ENCODE results near the gene OR2AJ1.

Gene OR2AJ1

GRCh38 chr1:247924868-247925267 is at the start of gene OR2AJ1:
Gene OR2AJ1, plus strand, starts transcription at chr1:247924889. Its CDS starts 8,880 bp downstream, at chr1:247933769.
- DNase-seq, result no peak

- no peak for DNase-seq
These were observed 41.3 kb upstream of the OR2AJ1 start for GRCh38 chr1:247883346-247883745.

GRCh38 chr1:247884797-247885413 is 39.8 kb upstream of the OR2AJ1 start:
- DNase-seq, result no peak

GRCh38 chr1:247895163-247895637 is 29.5 kb upstream of the OR2AJ1 start, which contains the start of gene OR2W3:
Gene OR2W3, plus strand, starts transcription at chr1:247895587. Its CDS starts 0 bp downstream, at chr1:247895587.
- DNase-seq, result no peak

GRCh38 chr1:247895976-247896375 is 28.7 kb upstream of the OR2AJ1 start:
- no peak for DNase-seq

- no peak for DNase-seq
These were observed 20.6 kb upstream of the OR2AJ1 start for GRCh38 chr1:247904122-247904521.

- no peak for DNase-seq
These were observed 19.5 kb upstream of the OR2AJ1 start for GRCh38 chr1:247905181-247905580.

GRCh38 chr1:247905910-247906503 is 18.7 kb upstream of the OR2AJ1 start:
- no peak for DNase-seq

GRCh38 chr1:247906504-247907047 is 18.1 kb upstream of the OR2AJ1 start:
- DNase-seq, result no peak

GRCh38 chr1:247908766-247909165 is 15.9 kb upstream of the OR2AJ1 start:
- no peak for DNase-seq

- DNase-seq, result no peak
These were observed 10.9 kb upstream of the OR2AJ1 start for GRCh38 chr1:247913786-247914185.

GRCh38 chr1:247914941-247915662 is 9.6 kb upstream of the OR2AJ1 start:
- DNase-seq, result no peak

GRCh38 chr1:247919952-247920351 is 4.7 kb upstream of the OR2AJ1 start, which contains the start of gene OR2T8:
Gene OR2T8, plus strand, starts transcription at chr1:247920252. Its CDS starts 766 bp downstream, at chr1:247921018.
- no peak for DNase-seq

GRCh38 chr1:247923941-247924340 is 748 bp upstream of the OR2AJ1 start:
- DNase-seq, result no peak

GRCh38 chr1:247933989-247934388 is 9.3 kb downstream of the OR2AJ1 start:
- DNase-seq, result no peak

GRCh38 chr1:247935781-247936180 is 11.1 kb downstream of the OR2AJ1 start:
- no peak for DNase-seq

- DNase-seq, result no peak
These were observed 11.7 kb downstream of the OR2AJ1 start for GRCh38 chr1:247936415-247936814.

GRCh38 chr1:247936965-247937734 is 12.5 kb downstream of the OR2AJ1 start:
- DNase-seq, result peak; percentile 41 to 87

- DNase-seq, result no peak
These were observed 17.9 kb downstream of the OR2AJ1 start for GRCh38 chr1:247942624-247943023.

- no peak for DNase-seq
These were observed 23.9 kb downstream of the OR2AJ1 start, which contains the start of gene OR2L8 for GRCh38 chr1:247948558-247948957. Gene OR2L8, plus strand, starts transcription at chr1:247948858. Its CDS starts 0 bp downstream, at chr1:247948858.

GRCh38 chr1:247953408-247953807 is 28.7 kb downstream of the OR2AJ1 start:
- no peak for DNase-seq

GRCh38 chr1:247961791-247962190 is 37.1 kb downstream of the OR2AJ1 start:
- DNase-seq, result no peak
